ENCODE data around the gene NCAM1.

Gene NCAM1

GRCh38 chr11:113324250-113324649, 363.0 kb downstream of the NCAM1 start:
- DNase-seq (ENCODE audit: low read depth): no peak
- no peak overlapping the region for H3K4me3 ChIP-seq (ENCODE audit: low read depth, low read length)
- no peak for TF ChIP-seq CTCF (IDR thresholded peaks at IDR 0.05; ENCODE audit: control insufficient read depth, extremely low read depth, insufficient read depth)
